Endothelial cell of umbilical vein (primary cell): ENCODE measurements around the gene ANKFN1. TPM values are rescaled to one million over a fixed set of nuclear protein-coding genes. Genes with fewer than 3 reads are reported as not detected.

Experiments used
- BruUV-seq: library from RNA; stranded (reverse); fragments of 400-500 nt; replicated peaks from 2 replicates; lab custom pipeline; 2021; lab: Mats Ljungman, UMichigan
- CTCF ChIA-PET: fragments of 300-600, 350-600 bp; sonication (Branson Sonifier 250); formaldehyde crosslinking; loops from one replicate; lab custom pipeline; 2021; ENCODE audit warnings: antibody characterized with exemption, inconsistent platforms; lab: Charles Lee
- POLR2A ChIA-PET: fragments of 300-600, 350-600 bp; sonication (Branson Sonifier 250); formaldehyde crosslinking; loops from one replicate; lab custom pipeline; 2021; ENCODE audit warnings: antibody characterized with exemption, inconsistent platforms; lab: Charles Lee
- DNase-seq: peaks from one replicate; pipeline ENCODE4 v3.0.0-alpha.2; 2011; ENCODE audit warnings: low read depth, low spot score
- FAIRE-seq: peaks from 2 replicates; lab custom pipeline; 2011; peaks lifted over from hg19 to GRCh38; lab: Jason Lieb, UNC
- H2AFZ ChIP-seq: 2 replicates; pipeline ENCODE4 v1.6.0; 2012; ENCODE audit warnings: low read depth, low read length, control low read depth, inconsistent platforms
- H3K27ac ChIP-seq: 2 replicates; pipeline ENCODE4 v1.5.1; 2011; ENCODE audit warnings: low read depth, mild to moderate bottlenecking, control low read depth, low read length, moderate library complexity; ENCODE audit not compliant: insufficient read depth
- H3K27me3 ChIP-seq, 2 experiments: 2 replicates each; pipeline versions ENCODE4 v1.6.0 to v1.6.1; 2011; ENCODE audit warnings: low read length in 2 of 2, mixed read lengths in 1 of 2; ENCODE audit not compliant: control insufficient read depth in 2 of 2, insufficient read depth in 2 of 2
- H3K36me3 ChIP-seq, 2 experiments: 2 replicates in 1 of 2; 3 replicates in 1 of 2; pipeline ENCODE4 v1.5.1; 2011; ENCODE audit warnings: low read length in 2 of 2, mild to moderate bottlenecking in 1 of 2, moderate library complexity in 1 of 2; ENCODE audit not compliant: control insufficient read depth in 2 of 2, insufficient read depth in 2 of 2; ENCODE audit errors: extremely low read depth in 1 of 2
- H3K4me1 ChIP-seq: 3 replicates; pipeline ENCODE4 v1.5.1; 2011; ENCODE audit warnings: mild to moderate bottlenecking, low read length; ENCODE audit not compliant: control insufficient read depth, insufficient read depth; ENCODE audit errors: extremely low read depth
- H3K4me2 ChIP-seq: 2 replicates; pipeline ENCODE4 v1.6.1; 2011; ENCODE audit warnings: low read length, control low read depth, mixed read lengths; ENCODE audit not compliant: insufficient read depth
- H3K4me3 ChIP-seq, 3 experiments: fragments of 200-600 bp in 1 of 3; sonication (generic), shearing (Covaris generic) in 1 of 3; replicated peaks in 1 of 3; 2 replicates each; pipeline ENCODE4 v1.5.1; 2011 to 2016; ENCODE audit warnings: control low read depth in 3 of 3, low read length in 3 of 3, mild to moderate bottlenecking in 2 of 3, inconsistent platforms in 1 of 3, low read depth in 1 of 3, moderate library complexity in 1 of 3; ENCODE audit not compliant: insufficient read depth in 1 of 3
- H3K79me2 ChIP-seq: 2 replicates; pipeline ENCODE4 v1.6.0; 2012; ENCODE audit warnings: low read length, inconsistent platforms; ENCODE audit not compliant: control insufficient read depth, insufficient read depth
- H3K9ac ChIP-seq: replicated peaks from 2 replicates; pipeline ENCODE3; 2011; ENCODE audit warnings: low read length, control low read depth; ENCODE audit not compliant: insufficient read depth; ENCODE audit errors: extremely low read depth
- H3K9me1 ChIP-seq: replicated peaks from 3 replicates; pipeline ENCODE4 v1.6.0; 2011; ENCODE audit warnings: mild to moderate bottlenecking, low read length; ENCODE audit not compliant: control insufficient read depth, insufficient read depth; ENCODE audit errors: extremely low read depth
- H3K9me3 ChIP-seq: replicated peaks from 2 replicates; pipeline ENCODE4 v1.5.1; 2012; ENCODE audit warnings: low read length, inconsistent platforms; ENCODE audit not compliant: control insufficient read depth, insufficient read depth
- H4K20me1 ChIP-seq: replicated peaks from 2 replicates; pipeline ENCODE3; 2011; ENCODE audit warnings: mild to moderate bottlenecking, low read length; ENCODE audit not compliant: control insufficient read depth, insufficient read depth; ENCODE audit errors: extremely low read depth
- EZH2 ChIP-seq: IDR thresholded peaks from 2 replicates; pipeline ENCODE4 v1.6.1; 2012; ENCODE audit warnings: borderline replicate concordance, low read depth, mild to moderate bottlenecking, moderate library complexity, low read length, inconsistent platforms; ENCODE audit not compliant: severe bottlenecking
- FOS ChIP-seq: IDR thresholded peaks from 2 replicates; pipeline ENCODE4 v1.6.1; 2011; ENCODE audit warnings: mild to moderate bottlenecking, low read length, moderate library complexity, borderline replicate concordance; ENCODE audit not compliant: insufficient read depth
- GATA2 ChIP-seq: IDR thresholded peaks from 2 replicates; pipeline ENCODE4 v1.7.0; 2011; ENCODE audit warnings: low read depth, mild to moderate bottlenecking, moderate library complexity, mixed read lengths, low read length; ENCODE audit not compliant: insufficient read length, insufficient read depth
- JUN ChIP-seq: IDR thresholded peaks from 2 replicates; pipeline ENCODE4 v1.6.1; 2011; ENCODE audit warnings: borderline replicate concordance, low read depth; ENCODE audit not compliant: insufficient read length, insufficient read depth
- MYC ChIP-seq: IDR thresholded peaks from one replicate; pipeline ENCODE4 v1.6.1; 2011; ENCODE audit warnings: mild to moderate bottlenecking, low read depth, low read length
- POLR2A ChIP-seq: IDR thresholded peaks from 2 replicates; pipeline ENCODE4 v1.6.1; 2012; ENCODE audit warnings: low read depth, mild to moderate bottlenecking, control low read depth, low read length
- POLR2AphosphoS5 ChIP-seq: IDR thresholded peaks from 2 replicates; pipeline ENCODE4 v1.6.1; 2012; ENCODE audit warnings: low read depth, mild to moderate bottlenecking, control low read depth, low read length, moderate library complexity; ENCODE audit not compliant: insufficient read depth
- dilution Hi-C: fragments of 300-500 bp; cut with MboI; formaldehyde crosslinking; loops from one replicate; pipeline ENCODE4 v1.15.0; 2019; ENCODE audit warnings: low sequenced_read_pairs; ENCODE audit not compliant: extremely low pct_ligation_motif_present
- intact Hi-C: fragments of 100-400 bp; cut with micrococcal nuclease; formaldehyde crosslinking; loops from one replicate; pipeline ENCODE4 v1.10.0; 2022
- polyA plus RNA-seq, 4 experiments: library from polyadenylated mRNA; depleted of rRNA in 3 of 4; stranded (reverse) in 3 of 4; unstranded in 1 of 4; fragments of >200 nt; gene quantifications; 2 replicates each; pipeline versions ENCODE4 v1.2.1 to v1.2.3, GENCODE V29; 2011 to 2012; ENCODE audit warnings: missing spikeins in 1 of 4
- total RNA-seq: library from RNA; stranded (reverse); gene quantifications from 2 replicates; pipeline ENCODE4 v1.2.3, GENCODE V29; 2021
- TF ChIP-seq, protein P1 (sequence below): IDR thresholded peaks from 2 replicates; pipeline ENCODE4 v1.6.1; 2011; ENCODE audit not compliant: insufficient read depth, insufficient read length
- TF ChIP-seq, protein P2 (sequence below), 2 donors: IDR thresholded peaks; 1 replicate in 1 of 2; 2 replicates in 1 of 2; pipeline ENCODE4 v1.5.1; 2011; ENCODE audit warnings: low read length in 2 of 2, mild to moderate bottlenecking in 2 of 2, moderate library complexity in 2 of 2, control low read depth in 1 of 2, inconsistent platforms in 1 of 2, low read depth in 1 of 2; ENCODE audit not compliant: insufficient read depth in 1 of 2; ENCODE audit errors: extremely low read depth in 1 of 2

ANKFN1 gene
- total and polyA plus RNA-seq, 2 donors (not counting 3 experiments of a cell fraction or from before 2014, with no cell fraction given): 0.15 TPM; not detected in 1

DNA sequence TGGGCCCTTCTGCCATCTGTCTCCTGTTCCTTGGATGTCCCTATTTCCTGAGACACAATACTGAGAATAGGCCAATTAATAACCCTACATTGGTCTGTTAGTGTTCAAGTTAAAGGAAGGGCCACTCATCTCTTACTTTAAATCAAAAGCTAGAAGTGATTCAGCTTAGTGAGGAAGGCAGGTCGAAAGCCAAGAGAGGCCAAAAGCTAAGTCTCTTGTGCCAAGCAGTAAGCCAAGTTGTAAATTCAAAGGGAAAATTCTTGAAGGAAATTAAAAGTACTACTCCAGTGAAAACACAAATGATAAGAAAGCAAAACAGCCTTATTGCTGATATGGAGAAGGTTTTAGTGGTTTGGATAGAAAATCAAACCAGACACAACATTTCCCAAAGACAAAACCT, 28.8 kb downstream of the ANKFN1 start:
- Histone ChIP-seq H3K4me1 (peaks cover 12% of the 10 kb centered on the region), H3K36me3 (no peaks in the 10 kb centered on the region), H3K27ac (no peak overlapping the region), H3K9me3 (no peaks in the 10 kb centered on the region), H3K4me3 (no peak overlapping the region), H4K20me1 (no peaks in the 10 kb centered on the region), H3K27me3 (no peaks in the 10 kb centered on the region), H3K79me2 (no peaks in the 10 kb centered on the region), H2AFZ (no peak overlapping the region), H3K9me1 (no peaks in the 10 kb centered on the region), H3K9ac (no peak overlapping the region), H3K4me2 (no peak overlapping the region)
- CTCF ChIA-PET: no interaction called here
- FAIRE-seq (no peak), DNase-seq (no peak)
- TF ChIP-seq POLR2AphosphoS5 (no peak), JUN (no peak), GATA2 (no peak), MYC (no peak), FOS (no peak), EZH2 (no peak), POLR2A (no peak)
- TF ChIP-seq, protein P1, sequence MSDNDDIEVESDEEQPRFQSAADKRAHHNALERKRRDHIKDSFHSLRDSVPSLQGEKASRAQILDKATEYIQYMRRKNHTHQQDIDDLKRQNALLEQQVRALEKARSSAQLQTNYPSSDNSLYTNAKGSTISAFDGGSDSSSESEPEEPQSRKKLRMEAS: no peak
- TF ChIP-seq, protein P2, sequence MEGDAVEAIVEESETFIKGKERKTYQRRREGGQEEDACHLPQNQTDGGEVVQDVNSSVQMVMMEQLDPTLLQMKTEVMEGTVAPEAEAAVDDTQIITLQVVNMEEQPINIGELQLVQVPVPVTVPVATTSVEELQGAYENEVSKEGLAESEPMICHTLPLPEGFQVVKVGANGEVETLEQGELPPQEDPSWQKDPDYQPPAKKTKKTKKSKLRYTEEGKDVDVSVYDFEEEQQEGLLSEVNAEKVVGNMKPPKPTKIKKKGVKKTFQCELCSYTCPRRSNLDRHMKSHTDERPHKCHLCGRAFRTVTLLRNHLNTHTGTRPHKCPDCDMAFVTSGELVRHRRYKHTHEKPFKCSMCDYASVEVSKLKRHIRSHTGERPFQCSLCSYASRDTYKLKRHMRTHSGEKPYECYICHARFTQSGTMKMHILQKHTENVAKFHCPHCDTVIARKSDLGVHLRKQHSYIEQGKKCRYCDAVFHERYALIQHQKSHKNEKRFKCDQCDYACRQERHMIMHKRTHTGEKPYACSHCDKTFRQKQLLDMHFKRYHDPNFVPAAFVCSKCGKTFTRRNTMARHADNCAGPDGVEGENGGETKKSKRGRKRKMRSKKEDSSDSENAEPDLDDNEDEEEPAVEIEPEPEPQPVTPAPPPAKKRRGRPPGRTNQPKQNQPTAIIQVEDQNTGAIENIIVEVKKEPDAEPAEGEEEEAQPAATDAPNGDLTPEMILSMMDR (IDR thresholded peaks at IDR 0.05; ENCODE audit: extremely low read depth in 1 of 2, insufficient read depth in 1 of 2, low read depth in 1 of 2, low read length in 2 of 2): no peak
- dilution Hi-C loops (no loop called here), intact Hi-C loops (loop anchor here (10.0 kb wide), 1 partner anchor 573 kb away; no protein-coding TSS in a partner anchor)
- no TSS peak for BruUV-seq
- POLR2A ChIA-PET: no interaction called here
